OCI-LY1 (cell line): ENCODE results near the gene EFHC1.

Experiments
- H2AFZ ChIP-seq: fragments of 200-600 bp; sonication (generic), shearing (Covaris generic); 2 replicates; pipeline ENCODE4 v1.6.0; 2014; ENCODE audit warnings: antibody characterized with exemption, mild to moderate bottlenecking, low read length
- H3F3A ChIP-seq: fragments of 200-600 bp; sonication (generic), shearing (Covaris generic); 2 replicates; pipeline ENCODE4 v1.6.0; 2014; ENCODE audit warnings: mild to moderate bottlenecking, antibody characterized with exemption, low read length, moderate library complexity; ENCODE audit not compliant: insufficient read depth
- H3K27ac ChIP-seq: fragments of 200-600 bp; sonication (generic); 2 replicates; pipeline ENCODE4 v1.5.1; 2014; ENCODE audit warnings: low read length, mixed run types, mild to moderate bottlenecking, low read depth; ENCODE audit not compliant: poor library complexity, severe bottlenecking
- H3K27me3 ChIP-seq: fragments of 200-600 bp; sonication (generic); 2 replicates; pipeline ENCODE4 v1.6.0; 2014; ENCODE audit warnings: antibody characterized with exemption, mild to moderate bottlenecking, low read length, moderate library complexity; ENCODE audit not compliant: insufficient read depth
- H3K36me3 ChIP-seq: fragments of 200-600 bp; sonication (generic); 2 replicates; pipeline ENCODE4 v1.6.1; 2014; ENCODE audit warnings: mild to moderate bottlenecking, antibody characterized with exemption, low read length, moderate library complexity, mixed read lengths; ENCODE audit not compliant: insufficient read depth
- H3K4me1 ChIP-seq: fragments of 200-600 bp; sonication (generic); 2 replicates; pipeline ENCODE4 v1.5.1; 2014; ENCODE audit warnings: mild to moderate bottlenecking, low read length, moderate library complexity; ENCODE audit not compliant: insufficient read depth, severe bottlenecking
- H3K4me2 ChIP-seq: fragments of 200-600 bp; sonication (generic), shearing (Covaris generic); 2 replicates; pipeline ENCODE4 v1.6.1; 2014; ENCODE audit warnings: low read length
- H3K4me3 ChIP-seq: fragments of 200-600 bp; sonication (generic); 2 replicates; pipeline ENCODE4 v1.5.1; 2014; ENCODE audit warnings: low read length, low read depth, mild to moderate bottlenecking, mixed read lengths; ENCODE audit not compliant: poor library complexity, severe bottlenecking
- H3K79me2 ChIP-seq: fragments of 200-600 bp; shearing (Covaris generic); 2 replicates; pipeline ENCODE4 v1.6.1; 2016; ENCODE audit warnings: mixed run types, low read length, mixed read lengths; ENCODE audit not compliant: insufficient read depth
- H3K9ac ChIP-seq: fragments of 200-600 bp; sonication (generic), shearing (Covaris generic); 2 replicates; pipeline ENCODE4 v1.6.1; 2014; ENCODE audit warnings: mild to moderate bottlenecking, low read length, mixed read lengths
- H3K9me2 ChIP-seq: fragments of 200-600 bp; sonication (generic), shearing (Covaris generic); 2 replicates; pipeline ENCODE4 v1.6.1; 2014; ENCODE audit warnings: low read depth, mild to moderate bottlenecking, low read length, mixed read lengths
- H3K9me3 ChIP-seq: fragments of 200-600 bp; shearing (Covaris generic); 2 replicates; pipeline ENCODE4 v1.6.1; 2014; ENCODE audit warnings: low read length, mixed read lengths
- H4K20me1 ChIP-seq: fragments of 200-600 bp; sonication (generic), shearing (Covaris generic); 2 replicates; pipeline ENCODE4 v1.6.0; 2016; ENCODE audit warnings: mild to moderate bottlenecking, low read length; ENCODE audit not compliant: insufficient read depth
- EZH2 ChIP-seq: fragments of 200-600 bp; sonication (generic), shearing (Covaris generic); IDR thresholded peaks from 2 replicates; pipeline ENCODE4 v1.8.0; 2017; ENCODE audit warnings: borderline replicate concordance, mixed run types, mild to moderate bottlenecking, antibody characterized with exemption, low read length, moderate library complexity, mixed read lengths
- TF ChIP-seq, protein P1 (sequence below): fragments of 200-600 bp; sonication (generic), shearing (Covaris generic); IDR thresholded peaks from 2 replicates; pipeline ENCODE4 v1.5.1; 2017; ENCODE audit warnings: mild to moderate bottlenecking, antibody characterized with exemption, low read length, moderate library complexity, mixed read lengths

The EFHC1 gene

DNA sequence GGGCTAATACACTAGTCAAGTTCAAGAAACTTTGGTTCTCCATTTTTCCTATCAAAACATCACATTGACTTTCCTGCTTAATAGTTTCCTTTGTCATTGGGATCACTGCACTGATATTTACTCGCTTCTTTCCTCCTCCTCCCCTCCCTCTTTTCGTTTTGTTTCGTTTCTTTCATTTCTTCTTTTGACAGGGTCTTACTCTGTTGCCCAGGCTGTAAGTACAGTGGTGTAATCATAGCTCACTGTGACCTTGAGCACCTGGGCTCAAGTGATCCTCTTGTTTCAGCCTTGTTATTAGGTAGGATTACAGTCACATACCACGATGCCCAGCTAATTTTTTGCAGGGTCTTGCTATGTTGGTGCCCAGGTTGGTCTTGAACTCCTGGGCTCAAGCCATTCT is 45.9 kb upstream of the EFHC1 start:
- Histone ChIP-seq H3K9me2 (no peaks in the 10 kb centered on the region), H3K4me1 (peaks cover 24% of the 10 kb centered on the region), H3K36me3 (peaks cover 14% of the 10 kb centered on the region; the same call in 1 of the 2 replicates), H3F3A (no peaks in the 10 kb centered on the region), H3K9me3 (no peaks in the 10 kb centered on the region), H3K4me2 (no peak overlapping the region), H3K27me3 (no peaks in the 10 kb centered on the region), H3K4me3 (no peak overlapping the region), H4K20me1 (no peaks in the 10 kb centered on the region), H2AFZ (no peak overlapping the region), H3K27ac (no peak overlapping the region), H3K79me2 (peaks cover 3% of the 10 kb centered on the region; the same call in 1 of the 2 replicates), H3K9ac (no peak overlapping the region)
- TF ChIP-seq EZH2: no peak
- TF ChIP-seq, protein P1, sequence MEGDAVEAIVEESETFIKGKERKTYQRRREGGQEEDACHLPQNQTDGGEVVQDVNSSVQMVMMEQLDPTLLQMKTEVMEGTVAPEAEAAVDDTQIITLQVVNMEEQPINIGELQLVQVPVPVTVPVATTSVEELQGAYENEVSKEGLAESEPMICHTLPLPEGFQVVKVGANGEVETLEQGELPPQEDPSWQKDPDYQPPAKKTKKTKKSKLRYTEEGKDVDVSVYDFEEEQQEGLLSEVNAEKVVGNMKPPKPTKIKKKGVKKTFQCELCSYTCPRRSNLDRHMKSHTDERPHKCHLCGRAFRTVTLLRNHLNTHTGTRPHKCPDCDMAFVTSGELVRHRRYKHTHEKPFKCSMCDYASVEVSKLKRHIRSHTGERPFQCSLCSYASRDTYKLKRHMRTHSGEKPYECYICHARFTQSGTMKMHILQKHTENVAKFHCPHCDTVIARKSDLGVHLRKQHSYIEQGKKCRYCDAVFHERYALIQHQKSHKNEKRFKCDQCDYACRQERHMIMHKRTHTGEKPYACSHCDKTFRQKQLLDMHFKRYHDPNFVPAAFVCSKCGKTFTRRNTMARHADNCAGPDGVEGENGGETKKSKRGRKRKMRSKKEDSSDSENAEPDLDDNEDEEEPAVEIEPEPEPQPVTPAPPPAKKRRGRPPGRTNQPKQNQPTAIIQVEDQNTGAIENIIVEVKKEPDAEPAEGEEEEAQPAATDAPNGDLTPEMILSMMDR: no peak

DNA sequence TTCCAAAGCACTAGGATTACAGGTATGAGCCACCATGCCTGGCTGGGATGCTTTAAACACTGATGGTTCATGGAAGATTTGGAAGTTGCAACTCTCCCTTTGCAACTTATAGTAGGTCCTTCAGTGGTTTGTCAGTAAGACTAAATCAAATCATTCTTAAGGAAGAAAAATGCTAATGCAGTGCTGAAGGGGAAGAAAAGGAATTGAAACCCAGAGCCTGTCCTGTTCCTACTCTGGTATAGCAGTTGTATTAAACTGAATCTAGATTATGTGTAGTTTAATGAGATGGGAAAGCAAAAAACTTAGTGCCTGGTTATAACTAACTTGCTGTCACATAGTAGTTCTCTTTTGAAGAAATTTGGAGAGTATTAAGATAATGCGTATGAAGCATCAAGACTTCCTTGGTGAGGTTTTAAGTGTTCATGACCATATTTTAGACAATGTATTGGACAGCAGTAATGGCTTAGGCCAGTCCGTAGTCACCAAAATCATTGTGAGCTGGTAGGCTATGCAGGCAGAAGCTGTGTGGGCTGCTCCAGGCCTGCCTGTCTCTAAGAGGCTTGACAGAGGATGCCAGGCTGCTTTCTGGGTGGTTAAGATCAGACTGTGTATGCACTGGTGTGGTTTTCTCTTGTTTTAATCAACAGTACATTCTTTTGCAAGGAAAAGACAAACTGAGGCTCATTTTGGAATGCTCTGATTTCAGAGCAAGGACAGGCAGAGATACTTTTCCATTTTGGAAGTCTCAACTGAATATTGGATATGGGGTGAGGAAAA is 44.2 kb upstream of the EFHC1 start:
- Histone ChIP-seq H3K4me1 (peaks cover 24% of the 10 kb centered on the region), H3K4me2 (no peak overlapping the region), H3K36me3 (peaks cover 14% of the 10 kb centered on the region; the same call in 1 of the 2 replicates), H4K20me1 (no peaks in the 10 kb centered on the region), H2AFZ (no peak overlapping the region), H3K9ac (no peak overlapping the region), H3K79me2 (peaks cover 3% of the 10 kb centered on the region; the same call in 1 of the 2 replicates), H3K4me3 (no peak overlapping the region), H3K27ac (no peak overlapping the region), H3K9me2 (no peaks in the 10 kb centered on the region), H3K9me3 (no peaks in the 10 kb centered on the region), H3K27me3 (no peaks in the 10 kb centered on the region), H3F3A (no peaks in the 10 kb centered on the region)
- TF ChIP-seq EZH2: no peak
- TF ChIP-seq, protein P1: no peak

DNA sequence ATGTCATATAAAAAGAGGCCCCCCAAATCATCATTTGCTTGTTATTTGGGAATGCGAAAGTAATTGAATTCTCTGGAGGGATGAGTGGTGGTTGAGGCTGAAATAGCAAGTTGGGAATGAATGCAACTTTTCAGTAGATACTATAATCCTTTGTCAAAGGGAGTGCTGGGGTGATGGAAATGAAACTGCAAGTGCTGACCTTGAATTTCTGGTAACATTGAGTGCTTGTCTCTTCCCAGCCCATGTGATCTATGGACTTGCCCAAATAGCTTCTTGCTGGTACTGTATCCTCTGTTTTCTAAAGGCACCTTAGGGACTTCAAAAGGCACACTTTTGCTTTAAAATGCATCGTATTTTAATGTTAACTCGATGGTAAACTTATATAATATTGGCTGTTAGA is 43.4 kb upstream of the EFHC1 start:
- no peaks in the 10 kb centered on the region for H3K9me3 ChIP-seq
- no peak overlapping the region; the same call in 1 of the 2 replicates for H3K9ac ChIP-seq
- no peak overlapping the region for H3K4me2 ChIP-seq

More for the DNA sequence above, 43.4 kb upstream of the EFHC1 start:
- H2AFZ ChIP-seq: no peak overlapping the region
- peak overlapping the region; percentile 3 for H3K27ac ChIP-seq
- no peaks in the 10 kb centered on the region for H3F3A ChIP-seq
- peaks cover 3% of the 10 kb centered on the region; the same call in 1 of the 2 replicates for H3K79me2 ChIP-seq
- H3K27me3 ChIP-seq: no peaks in the 10 kb centered on the region
- H3K4me1 ChIP-seq: peaks cover 24% of the 10 kb centered on the region
- H3K36me3 ChIP-seq: peaks cover 14% of the 10 kb centered on the region; the same call in 1 of the 2 replicates
- H3K4me3 ChIP-seq: no peak overlapping the region
- H4K20me1 ChIP-seq: no peaks in the 10 kb centered on the region
- no peaks in the 10 kb centered on the region for H3K9me2 ChIP-seq
- TF ChIP-seq, protein P1: no peak
- TF ChIP-seq EZH2: no peak
